Neural progenitor cell (in vitro differentiated cells): ENCODE results near the gene PXDC1. TPM values are rescaled to one million over a fixed set of nuclear protein-coding genes. Genes with fewer than 3 reads are reported as not detected.
"Not testable (repeated sequence)": the region's sequence is repeated elsewhere in the genome, so short reads cannot be mapped to it uniquely, and the experiment has no call there.

Source experiments
- DNase-seq: peaks from one replicate; pipeline ENCODE4 v3.0.0-alpha.2; 2016; ENCODE audit warnings: low spot score
- H2AFZ ChIP-seq: fragments of 200-600 bp; sonication (generic); replicated peaks from 2 replicates; pipeline ENCODE4 v1.6.1; 2016; ENCODE audit warnings: antibody characterized with exemption
- H3F3A ChIP-seq: fragments of 200-600 bp; sonication (generic); 2 replicates; pipeline ENCODE4 v1.6.1; 2016; ENCODE audit warnings: antibody characterized with exemption, low read depth
- H3K27ac ChIP-seq: fragments of 200-600 bp; sonication (generic); 2 replicates; pipeline ENCODE4 v1.5.1; 2016; ENCODE audit warnings: mild to moderate bottlenecking
- H3K27me3 ChIP-seq: fragments of 200-600 bp; sonication (generic); 2 replicates; pipeline ENCODE4 v1.6.1; 2016; ENCODE audit warnings: mild to moderate bottlenecking, moderate library complexity
- H3K36me3 ChIP-seq: fragments of 200-600 bp; sonication (generic); 2 replicates; pipeline ENCODE4 v1.5.1; 2016
- H3K4me1 ChIP-seq: fragments of 200-600 bp; sonication (generic); 2 replicates; pipeline ENCODE4 v1.6.1; 2016; ENCODE audit warnings: mixed run types
- H3K4me2 ChIP-seq: fragments of 200-600 bp; sonication (generic); 2 replicates; pipeline ENCODE4 v1.6.1; 2016
- H3K4me3 ChIP-seq: fragments of 200-600 bp; sonication (generic); 2 replicates; pipeline ENCODE4 v1.5.1; 2016
- H3K79me2 ChIP-seq: fragments of 200-600 bp; sonication (generic); 2 replicates; pipeline ENCODE4 v1.6.1; 2016; ENCODE audit warnings: low read depth
- H3K9ac ChIP-seq: fragments of 200-600 bp; sonication (generic); 2 replicates; pipeline ENCODE4 v1.6.1; 2016
- H3K9me3 ChIP-seq: fragments of 200-600 bp; sonication (generic); 2 replicates; pipeline ENCODE4 v1.5.1; 2016; ENCODE audit warnings: low read depth
- H4K20me1 ChIP-seq: fragments of 200-600 bp; sonication (generic); 2 replicates; pipeline ENCODE4 v1.6.1; 2016; ENCODE audit warnings: low read depth
- H3K27ac Mint-ChIP-seq: 3 replicates; pipeline ENCODE4 v1.8.0; 2021; ENCODE audit warnings: mixed read lengths
- H3K27me3 Mint-ChIP-seq: 2 replicates; pipeline ENCODE4 v1.8.0; 2022; ENCODE audit warnings: low read depth, mild to moderate bottlenecking, inconsistent platforms, moderate library complexity, mixed read lengths; ENCODE audit not compliant: insufficient read depth
- H3K36me3 Mint-ChIP-seq: 3 replicates; pipeline ENCODE4 v1.8.0; 2021; ENCODE audit warnings: mixed read lengths
- H3K4me1 Mint-ChIP-seq: 3 replicates; pipeline ENCODE4 v1.8.0; 2021; ENCODE audit warnings: mixed read lengths
- H3K4me3 Mint-ChIP-seq: 3 replicates; pipeline ENCODE4 v1.8.0; 2021; ENCODE audit warnings: mild to moderate bottlenecking, moderate library complexity, mixed read lengths
- H3K9me3 Mint-ChIP-seq: 3 replicates; pipeline ENCODE4 v1.8.0; 2020; ENCODE audit warnings: mixed read lengths
- CTCF ChIP-seq: fragments of 200-600 bp; sonication (generic); IDR thresholded peaks from 2 replicates; pipeline ENCODE4 v1.5.1; 2017; ENCODE audit warnings: antibody characterized with exemption, mild to moderate bottlenecking
- EZH2 ChIP-seq: fragments of 200-600 bp; sonication (generic); IDR thresholded peaks from 2 replicates; pipeline ENCODE4 v1.6.1; 2017; ENCODE audit warnings: antibody characterized with exemption, mild to moderate bottlenecking, moderate library complexity
- EZH2phosphoT487 ChIP-seq: fragments of 200-600 bp; sonication (generic); IDR thresholded peaks from 2 replicates; pipeline ENCODE4 v1.6.1; 2017; ENCODE audit warnings: antibody characterized with exemption
- total RNA-seq: library from RNA; depleted of rRNA; stranded (reverse); fragments of >200 nt; gene quantifications from 2 replicates; pipeline ENCODE4 v1.2.3, GENCODE V29; 2015; ENCODE audit warnings: low replicate concordance

The PXDC1 gene
- total RNA-seq, 1 donor from 2014 or later, result 2.0 TPM

DNA sequence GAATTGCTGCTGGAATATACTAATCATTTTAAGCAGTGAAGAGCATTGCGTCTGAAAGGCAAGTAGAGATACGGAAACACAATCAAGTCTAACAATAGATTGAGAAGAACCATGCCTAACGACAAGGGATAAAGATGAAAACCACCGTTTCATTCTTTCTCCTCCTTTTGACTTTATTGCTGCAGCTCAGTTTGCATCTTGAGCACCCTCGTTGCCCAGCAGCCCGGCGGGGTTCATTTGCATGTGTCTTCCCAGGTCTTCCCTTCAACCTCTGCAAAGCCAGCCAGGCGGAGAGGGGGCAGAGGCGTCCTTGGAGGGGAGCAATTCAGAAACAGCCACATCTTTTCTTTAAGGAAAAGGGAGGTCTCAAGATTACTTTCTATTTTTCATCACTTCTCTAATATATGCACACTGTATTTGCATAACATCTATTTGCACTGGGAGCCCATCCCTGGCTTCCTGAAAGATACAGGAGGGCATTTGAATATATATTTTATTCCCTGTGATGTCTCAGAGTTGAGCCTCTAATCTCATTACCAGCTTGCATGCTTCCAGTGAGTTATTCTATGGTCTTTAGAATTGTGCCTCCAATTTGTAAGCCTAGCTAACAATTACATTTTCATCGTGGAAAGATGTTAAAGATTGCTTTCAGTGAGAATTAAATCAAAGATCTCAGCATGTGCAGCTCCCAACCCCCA lies 18.7 kb upstream of the PXDC1 start:
- Mint-ChIP-seq H3K4me1 (peaks cover 28% of the 10 kb centered on the region), H3K4me3 (peak overlapping the region; percentile 48), H3K36me3 (no peaks in the 10 kb centered on the region), H3K27me3 (peaks cover 5% of the 10 kb centered on the region), H3K9me3 (no peaks in the 10 kb centered on the region), H3K27ac (peak overlapping the region; percentile 78)
- Histone ChIP-seq H3K4me2 (no peak overlapping the region), H3F3A (no peaks in the 10 kb centered on the region), H4K20me1 (no peaks in the 10 kb centered on the region), H3K79me2 (no peaks in the 10 kb centered on the region), H3K27ac (no peak overlapping the region), H3K36me3 (no peaks in the 10 kb centered on the region), H3K27me3 (no peaks in the 10 kb centered on the region), H2AFZ (peak overlapping the region; percentile 44), H3K9me3 (no peaks in the 10 kb centered on the region), H3K4me1 (peaks cover 9% of the 10 kb centered on the region), H3K9ac (no peak overlapping the region), H3K4me3 (no peak overlapping the region)
- TF ChIP-seq EZH2phosphoT487 (no peak), CTCF (no peak), EZH2 (no peak)
- DNase-seq, result peak; percentile 33

- Mint-ChIP-seq H3K27ac (peak overlapping the region; percentile 78), H3K4me3 (peak overlapping the region; percentile 42), H3K4me1 (peaks cover 28% of the 10 kb centered on the region), H3K36me3 (no peaks in the 10 kb centered on the region), H3K9me3 (no peaks in the 10 kb centered on the region), H3K27me3 (peaks cover 5% of the 10 kb centered on the region)
- Histone ChIP-seq H3F3A (no peaks in the 10 kb centered on the region), H3K4me3 (no peak overlapping the region), H3K4me1 (peaks cover 9% of the 10 kb centered on the region), H4K20me1 (no peaks in the 10 kb centered on the region), H3K9me3 (no peaks in the 10 kb centered on the region), H3K79me2 (no peaks in the 10 kb centered on the region), H3K27me3 (no peaks in the 10 kb centered on the region), H3K36me3 (no peaks in the 10 kb centered on the region), H3K27ac (no peak overlapping the region), H3K9ac (no peak overlapping the region), H2AFZ (peak overlapping the region; percentile 44), H3K4me2 (no peak overlapping the region)
- DNase-seq, result no peak
- TF ChIP-seq CTCF (no peak), EZH2 (no peak)
These were observed 18.1 kb upstream of the PXDC1 start for GRCh38 chr6:3769610-3770009.

DNA sequence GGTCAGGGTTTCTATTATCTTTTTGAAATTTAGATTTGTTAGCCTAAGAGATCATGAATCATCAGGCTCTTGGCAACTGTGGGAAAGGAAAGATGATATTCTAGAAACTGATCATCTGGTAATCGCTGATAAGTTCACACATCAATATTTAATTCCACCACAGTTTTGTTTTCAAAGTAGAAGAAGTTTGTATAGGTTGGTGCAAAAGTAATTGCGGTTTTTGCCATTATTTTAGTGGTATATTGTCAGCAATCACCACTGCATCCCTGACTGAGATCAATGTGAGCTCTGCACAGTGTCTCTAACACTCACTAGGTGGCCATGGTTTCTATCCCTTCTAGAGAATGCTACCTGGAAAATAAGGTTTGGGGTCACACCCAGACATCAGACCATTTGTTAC lies 17.0 kb upstream of the PXDC1 start:
- Histone ChIP-seq H3K9ac (no peak overlapping the region), H4K20me1 (no peaks in the 10 kb centered on the region), H3F3A (no peaks in the 10 kb centered on the region), H3K4me3 (no peak overlapping the region), H3K27ac (no peak overlapping the region), H3K36me3 (no peaks in the 10 kb centered on the region), H2AFZ (no peak overlapping the region), H3K79me2 (no peaks in the 10 kb centered on the region), H3K4me1 (peaks cover 9% of the 10 kb centered on the region), H3K9me3 (no peaks in the 10 kb centered on the region), H3K4me2 (no peak overlapping the region), H3K27me3 (no peaks in the 10 kb centered on the region)
- no peaks in the 10 kb centered on the region for H3K36me3 Mint-ChIP-seq
- H3K9me3 Mint-ChIP-seq, result no peaks in the 10 kb centered on the region
- H3K4me1 Mint-ChIP-seq, result peaks cover 28% of the 10 kb centered on the region
- DNase-seq, result no peak
- no peak overlapping the region for H3K4me3 Mint-ChIP-seq
- no peak overlapping the region for H3K27ac Mint-ChIP-seq
- TF ChIP-seq EZH2 (no peak), EZH2phosphoT487 (no peak), CTCF (no peak)
- peaks cover 5% of the 10 kb centered on the region for H3K27me3 Mint-ChIP-seq

DNA sequence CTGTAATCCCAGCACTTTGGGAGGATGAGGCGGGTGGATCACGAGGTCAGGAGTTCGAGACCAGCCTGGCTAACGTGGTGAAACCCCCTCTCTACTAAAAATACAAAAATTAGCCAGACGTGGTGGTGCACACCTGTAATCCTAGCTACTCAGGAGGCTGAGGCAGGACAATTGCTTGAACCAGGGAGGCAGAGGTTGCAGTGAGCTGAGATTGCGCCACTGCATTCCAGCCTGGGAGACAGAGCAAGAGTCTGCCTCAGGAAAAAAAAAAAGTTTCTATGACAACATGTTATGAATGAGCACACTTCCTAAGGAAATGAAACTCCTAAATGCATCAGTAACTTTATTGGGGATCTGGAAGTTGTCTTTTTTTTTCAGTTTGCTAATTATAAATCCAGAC lies 16.0 kb upstream of the PXDC1 start:
- H3K4me2 ChIP-seq, H3K4me3 Mint-ChIP-seq, H3K79me2 ChIP-seq, H3K9ac ChIP-seq, H3K36me3 ChIP-seq, H3K27me3 ChIP-seq, H3K27me3 Mint-ChIP-seq, H3K36me3 Mint-ChIP-seq, H2AFZ ChIP-seq, H3K9me3 ChIP-seq, DNase-seq, H3F3A ChIP-seq, H3K27ac Mint-ChIP-seq, H3K9me3 Mint-ChIP-seq, H3K4me1 ChIP-seq, H4K20me1 ChIP-seq, H3K4me3 ChIP-seq, H3K27ac ChIP-seq: not testable (repeated sequence)
- H3K4me1 Mint-ChIP-seq, result peaks cover 28% of the 10 kb centered on the region
